GM21619 (cell line): ENCODE measurements around the gene CDH24.

Experiments used
- ATAC-seq: cut with Tn5 transposase; IDR thresholded peaks from one replicate; pipeline ENCODE4 v1.9.1; 2021; ENCODE audit not compliant: unreplicated experiment

Gene CDH24

DNA sequence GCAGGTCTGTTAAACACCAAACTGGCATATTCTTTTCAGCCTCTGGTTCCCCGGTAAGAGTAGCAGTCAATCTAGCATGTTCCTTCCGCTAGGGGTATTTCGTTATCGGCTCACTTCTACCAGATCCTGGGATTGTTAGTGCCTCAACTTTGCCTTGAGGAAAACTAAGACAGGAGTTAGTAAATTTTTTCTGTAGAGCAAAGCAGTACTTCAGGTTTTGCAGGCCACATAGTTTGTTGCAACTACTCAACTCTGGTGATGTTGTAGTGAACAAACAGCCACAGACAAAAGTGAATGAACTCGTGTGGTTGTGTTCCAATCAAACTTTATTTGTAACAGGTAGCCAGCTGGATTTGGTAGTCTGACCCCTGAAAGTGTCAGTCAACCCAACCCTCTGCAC is 6.3 kb upstream of the CDH24 start:
- no peak for ATAC-seq

DNA sequence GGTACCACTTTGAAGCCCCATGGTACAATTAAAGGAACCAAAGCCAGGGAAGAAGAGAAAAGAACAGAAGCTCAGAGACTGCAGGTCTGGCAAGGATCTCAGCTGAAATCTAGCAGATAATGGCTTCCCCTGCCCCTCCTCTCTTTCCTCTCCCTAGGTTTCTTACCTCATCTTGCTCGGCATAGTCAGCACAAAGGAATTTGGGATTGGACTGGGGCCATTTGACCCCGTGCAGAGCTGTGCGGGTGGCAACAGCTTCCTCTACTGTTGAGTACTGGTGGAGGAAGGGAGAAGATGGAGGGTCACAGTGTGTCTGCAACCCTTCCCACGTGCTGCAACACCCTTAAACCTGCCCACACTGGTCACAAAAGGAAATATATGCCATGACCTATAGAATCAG is 4.7 kb upstream of the CDH24 start:
- no peak for ATAC-seq

DNA sequence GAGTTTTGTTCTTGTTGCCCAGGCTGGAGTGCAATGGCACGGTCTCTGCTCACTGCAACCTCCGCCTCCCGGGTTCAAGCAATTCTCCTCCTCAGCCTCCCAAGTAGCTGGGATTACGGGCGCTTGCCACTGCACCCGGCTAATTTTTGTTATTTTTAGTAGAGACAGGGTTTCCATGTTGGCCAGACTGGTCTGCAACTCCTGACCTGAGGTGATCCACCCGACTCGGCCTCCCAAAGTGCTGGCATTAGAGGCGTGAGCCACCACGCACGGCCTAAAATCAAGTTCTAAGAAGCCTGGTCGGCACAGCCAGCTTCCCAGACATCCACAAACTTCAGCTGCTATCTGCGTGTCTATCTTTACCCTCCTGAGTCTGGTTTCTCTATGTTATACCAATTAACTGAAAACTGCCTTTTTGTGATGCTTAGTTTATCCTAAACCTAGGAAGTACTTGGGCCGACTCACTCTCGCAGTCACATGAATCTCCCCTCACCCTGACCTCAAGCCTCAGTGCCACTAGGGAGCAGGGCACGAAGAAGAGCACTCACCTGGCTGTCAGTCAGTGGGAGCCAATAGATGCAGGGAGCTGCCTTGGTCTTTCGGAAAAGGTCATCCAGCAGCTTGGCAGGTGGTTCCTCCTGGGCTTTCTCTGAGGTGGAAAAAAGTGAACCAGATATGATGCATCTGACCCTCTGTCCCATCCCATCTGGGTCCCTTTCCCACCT is 3.4 kb upstream of the CDH24 start:
- ATAC-seq, result no peak

DNA sequence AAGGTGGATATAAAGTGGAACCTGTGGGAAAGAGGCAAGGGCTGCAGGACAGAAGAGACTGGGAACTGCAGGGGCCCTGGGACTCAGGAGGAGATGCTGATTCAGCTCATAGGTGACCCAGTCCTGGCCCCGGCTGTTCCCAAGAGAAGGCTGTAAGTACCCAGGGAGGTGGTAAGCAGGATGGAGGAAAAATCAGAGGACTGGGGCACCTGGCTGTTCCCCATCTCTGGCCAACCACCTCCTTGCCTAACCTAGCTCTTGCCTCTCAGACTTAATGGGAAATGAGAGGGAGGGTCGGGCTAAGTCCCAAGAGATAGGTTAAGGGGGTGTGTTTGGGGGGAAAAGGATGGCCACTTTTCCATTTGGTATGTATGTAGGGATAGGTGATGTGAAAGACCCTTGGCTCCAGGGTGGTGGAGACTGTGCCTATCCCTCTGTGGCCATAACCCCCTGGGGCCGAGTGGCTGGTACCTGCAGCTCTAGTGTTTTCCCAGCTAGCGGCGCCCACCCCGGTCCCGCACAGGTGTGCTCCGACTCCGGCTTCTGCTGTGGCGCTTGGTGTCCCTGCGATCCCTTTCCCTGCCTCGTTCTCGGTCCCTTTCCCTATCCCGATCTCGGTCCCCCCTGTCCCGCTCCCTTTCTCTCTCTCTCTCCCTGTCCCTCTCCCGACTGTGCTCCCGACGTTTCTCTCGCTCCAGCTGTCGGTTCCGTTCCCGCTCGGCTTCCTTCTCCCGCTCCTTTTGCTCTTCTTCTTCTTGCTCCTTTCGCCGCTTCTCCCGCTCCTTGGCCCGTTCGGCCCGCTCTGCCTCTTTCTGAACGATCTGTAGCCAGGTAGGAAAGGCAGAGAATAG is 1.6 kb upstream of the CDH24 start:
- no peak for ATAC-seq

DNA sequence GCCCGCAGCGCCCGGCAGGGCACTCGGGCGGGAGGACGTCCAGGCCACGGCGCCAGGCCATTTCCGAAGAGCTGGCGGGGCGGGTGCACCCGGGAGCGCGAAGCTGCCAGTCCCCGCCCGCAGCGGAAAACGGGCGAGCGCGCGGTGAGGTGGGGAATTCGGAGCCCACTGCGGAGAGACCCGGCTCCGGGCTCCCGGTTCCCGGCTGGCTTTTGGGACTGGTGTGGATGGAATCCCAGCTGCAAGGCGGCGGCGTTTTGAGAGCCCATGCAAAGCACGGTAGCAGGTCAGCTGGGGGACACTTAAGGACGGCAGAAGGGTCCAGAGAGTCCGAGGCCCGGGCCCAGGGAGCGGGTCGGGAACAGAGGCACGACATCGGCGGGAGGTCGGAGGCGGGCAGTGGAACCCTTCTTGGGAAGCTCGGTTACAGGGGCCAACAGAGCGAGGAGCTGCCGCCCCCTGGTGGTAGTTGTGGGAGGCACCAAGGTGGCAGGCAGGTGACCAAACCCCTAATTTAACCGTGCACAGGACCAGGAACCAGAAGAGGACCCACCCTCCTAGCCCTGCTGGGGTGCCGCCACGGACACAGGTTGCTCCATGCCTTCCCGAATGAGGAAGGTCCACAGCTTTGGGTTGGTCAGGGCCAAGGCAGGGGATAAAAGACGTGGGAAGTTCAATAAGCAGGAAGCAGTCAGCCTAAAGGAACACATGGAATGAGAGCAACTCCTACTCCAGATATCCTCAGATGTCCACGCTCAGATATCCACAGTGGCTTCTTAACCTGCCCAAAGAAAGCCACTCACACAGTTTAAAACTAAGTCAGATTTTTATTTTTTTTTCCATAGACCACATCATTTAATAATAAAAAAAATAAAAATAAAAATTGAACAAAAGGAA is 685 bp upstream of the CDH24 start:
- ATAC-seq, result peak; percentile 56

DNA sequence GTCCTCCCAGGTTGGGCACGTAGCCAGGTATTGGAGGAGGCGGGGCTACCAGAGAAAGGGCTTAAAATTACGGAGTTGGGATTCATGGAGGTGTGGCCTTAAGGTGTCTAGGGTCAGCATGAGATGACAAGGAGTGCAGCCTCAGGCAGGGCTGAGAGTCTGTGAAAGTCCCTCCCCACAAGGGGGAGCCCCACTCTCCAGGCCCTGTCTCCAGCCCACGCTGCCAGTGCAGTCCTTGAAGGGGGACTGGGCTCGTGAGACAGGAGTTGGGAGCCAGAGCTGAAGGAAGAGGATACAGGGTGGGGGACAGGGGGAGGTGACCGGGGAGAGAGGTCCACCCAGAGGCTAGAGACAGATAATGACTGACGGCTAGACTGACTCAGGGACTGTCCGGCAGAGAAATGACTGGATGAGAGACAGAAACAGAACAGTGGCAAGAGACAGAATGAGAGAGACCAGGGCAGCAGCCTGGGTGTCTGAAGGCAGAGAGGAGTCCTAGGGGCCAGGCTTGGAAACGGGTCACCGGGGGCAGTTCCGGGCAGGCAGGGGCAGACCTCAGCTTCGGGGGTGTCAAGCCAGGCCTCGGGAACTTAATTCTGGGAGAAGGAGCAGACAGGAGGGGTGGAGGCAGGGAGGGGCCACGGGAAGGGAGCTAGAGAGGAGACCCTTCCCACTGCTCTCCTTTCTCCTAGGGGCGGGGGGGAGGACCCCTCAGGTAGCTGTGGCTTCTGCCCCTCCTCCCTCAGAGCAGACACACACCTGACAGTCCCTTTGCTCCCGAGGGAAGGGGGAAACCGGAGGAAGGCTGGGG is 970 bp downstream of the CDH24 start:
- ATAC-seq, result peak; percentile 54

DNA sequence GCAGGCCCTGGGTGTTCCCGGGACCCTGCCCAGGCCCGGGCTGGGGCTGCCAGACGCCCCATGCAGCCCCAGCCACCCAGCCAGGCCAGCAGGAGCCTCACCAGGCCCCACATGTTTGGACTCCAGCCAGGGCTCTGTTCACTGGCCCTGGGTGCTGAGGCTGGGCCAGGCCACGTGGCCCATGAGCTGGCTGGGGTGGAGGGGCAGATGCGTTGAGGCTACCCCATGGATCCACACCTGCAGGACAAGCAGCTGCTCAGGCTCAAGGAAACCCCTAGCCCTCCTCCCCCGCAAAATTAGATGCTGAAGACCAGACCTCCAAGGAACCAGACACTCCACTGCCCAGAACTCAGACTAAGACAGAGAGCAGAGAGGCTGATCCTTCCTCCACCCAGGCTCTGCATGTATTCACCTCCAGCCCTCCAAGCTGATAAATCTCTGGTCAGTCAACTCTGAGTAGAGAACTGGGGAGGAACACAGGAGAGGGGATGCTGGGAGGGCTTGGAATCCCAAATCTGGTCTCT is 1.6 kb downstream of the CDH24 start:
- ATAC-seq, result no peak

DNA sequence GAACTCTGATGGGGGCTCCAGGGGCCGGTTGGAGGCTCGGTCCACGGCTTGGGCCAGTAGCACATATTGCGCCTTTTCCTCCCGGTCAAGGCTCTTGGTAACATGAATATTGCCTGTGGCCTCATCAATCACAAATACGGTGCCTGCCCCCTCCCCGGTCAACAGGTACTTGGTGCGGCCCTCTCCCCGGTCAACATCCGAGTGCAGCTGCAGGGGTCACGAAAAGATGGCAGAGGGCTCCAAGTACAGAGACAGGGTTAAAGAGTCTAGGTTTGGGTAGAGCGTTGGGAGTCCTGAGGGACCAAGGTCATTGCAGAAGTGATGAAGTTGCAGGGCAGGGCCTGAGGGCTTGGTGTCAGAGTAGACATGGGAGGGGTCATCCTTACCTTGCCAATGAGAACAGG is 2.2 kb downstream of the CDH24 start:
- no peak for ATAC-seq

DNA sequence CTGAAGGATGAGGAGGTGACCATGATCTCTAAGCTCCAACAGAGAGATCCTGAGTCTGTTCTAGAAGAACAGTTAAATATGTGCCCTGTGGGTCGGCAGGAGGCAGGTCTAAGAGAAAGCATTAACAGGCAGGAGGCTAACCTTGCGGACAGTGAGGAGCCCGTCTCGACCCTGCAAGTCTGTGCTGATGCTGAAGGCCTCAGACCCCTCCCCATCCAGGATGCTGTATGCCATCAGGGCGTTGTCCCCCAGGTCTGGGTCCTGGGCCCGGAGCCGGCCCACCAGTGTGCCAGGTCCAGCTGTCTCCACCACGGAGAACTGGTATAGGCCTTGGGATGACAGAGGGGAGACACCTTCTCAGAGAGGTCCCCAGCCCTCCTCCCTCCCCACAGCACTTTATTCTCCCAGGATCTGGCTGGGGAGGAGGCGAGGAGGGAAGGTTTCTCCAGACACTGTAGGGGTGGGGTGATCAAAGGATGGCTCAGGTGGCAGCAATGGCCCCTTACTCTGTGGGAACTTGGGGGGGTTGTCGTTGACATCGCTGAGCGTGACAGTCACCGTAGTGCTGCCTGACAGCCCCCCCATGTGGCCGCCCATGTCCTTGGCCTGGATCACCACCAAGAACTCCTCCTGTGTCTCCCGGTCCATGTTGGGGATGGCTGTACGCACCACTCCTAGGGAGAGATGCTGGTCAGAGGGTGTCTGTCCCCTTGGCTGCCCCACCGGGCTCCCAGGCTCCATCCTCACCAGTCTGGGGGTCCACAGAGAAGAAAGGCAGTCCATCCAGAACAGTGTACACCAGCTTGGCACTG is 3.1 kb downstream of the CDH24 start:
- ATAC-seq, result no peak

DNA sequence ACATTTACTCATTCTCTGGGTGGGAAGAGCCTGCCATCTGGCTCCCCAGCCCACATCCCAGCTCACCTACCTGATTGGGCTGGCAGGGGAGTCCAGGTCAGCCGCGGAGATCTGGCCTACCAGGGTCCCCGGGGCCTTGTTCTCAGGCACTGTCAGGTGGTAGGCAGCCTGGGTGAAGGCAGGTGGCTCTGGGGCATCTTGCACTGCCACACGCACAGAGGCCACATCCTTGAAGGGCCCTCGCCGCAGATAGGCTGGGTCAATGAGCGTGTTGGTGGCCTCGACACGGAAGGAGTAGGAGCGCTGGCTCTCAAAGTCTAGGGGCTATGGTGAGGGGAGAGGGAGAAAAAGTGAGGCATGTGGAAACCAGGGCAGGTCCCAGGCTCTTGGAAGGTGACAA is 3.9 kb downstream of the CDH24 start:
- no peak for ATAC-seq

DNA sequence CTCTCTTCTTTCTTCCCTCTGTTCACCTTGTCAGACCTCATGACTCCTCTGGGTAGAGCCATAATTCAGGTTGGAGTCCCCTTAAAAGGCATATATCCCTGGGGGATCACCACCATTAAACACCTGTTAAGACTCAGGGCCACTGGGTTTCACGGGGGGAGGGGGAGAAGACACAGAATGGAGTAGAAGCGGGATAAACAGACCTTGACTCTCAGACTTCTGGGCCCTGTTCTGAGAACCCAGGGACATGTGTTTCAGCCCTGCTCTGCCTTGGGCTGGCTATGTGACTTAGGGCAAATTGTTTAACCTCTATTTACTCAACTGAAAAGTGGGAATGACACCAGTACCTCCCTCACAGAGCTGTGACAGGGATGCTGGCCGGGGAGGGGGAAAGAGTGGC is 4.6 kb downstream of the CDH24 start:
- no peak for ATAC-seq

DNA sequence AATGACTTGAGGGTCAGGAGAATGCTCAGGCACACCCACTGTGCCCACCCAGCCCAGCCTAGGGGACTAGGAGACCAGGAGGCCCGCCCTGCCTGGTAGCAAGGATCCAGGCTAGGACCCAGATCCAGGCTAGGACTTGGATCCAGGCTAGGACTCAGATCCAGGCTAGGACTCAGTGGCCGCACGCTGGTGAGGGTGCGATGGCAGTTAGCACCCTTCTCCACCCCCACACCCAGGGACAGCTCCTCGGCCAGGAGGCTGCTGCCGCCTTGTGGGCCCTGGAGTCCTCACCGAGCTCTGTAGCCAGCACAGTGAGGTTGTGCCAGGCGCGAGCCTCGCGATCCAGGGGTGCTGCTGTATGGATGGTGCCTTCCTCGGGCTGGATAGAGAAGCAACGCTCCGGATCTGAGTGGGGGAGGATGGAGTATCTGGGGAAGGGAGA is 5.1 kb downstream of the CDH24 start:
- ATAC-seq, result no peak

DNA sequence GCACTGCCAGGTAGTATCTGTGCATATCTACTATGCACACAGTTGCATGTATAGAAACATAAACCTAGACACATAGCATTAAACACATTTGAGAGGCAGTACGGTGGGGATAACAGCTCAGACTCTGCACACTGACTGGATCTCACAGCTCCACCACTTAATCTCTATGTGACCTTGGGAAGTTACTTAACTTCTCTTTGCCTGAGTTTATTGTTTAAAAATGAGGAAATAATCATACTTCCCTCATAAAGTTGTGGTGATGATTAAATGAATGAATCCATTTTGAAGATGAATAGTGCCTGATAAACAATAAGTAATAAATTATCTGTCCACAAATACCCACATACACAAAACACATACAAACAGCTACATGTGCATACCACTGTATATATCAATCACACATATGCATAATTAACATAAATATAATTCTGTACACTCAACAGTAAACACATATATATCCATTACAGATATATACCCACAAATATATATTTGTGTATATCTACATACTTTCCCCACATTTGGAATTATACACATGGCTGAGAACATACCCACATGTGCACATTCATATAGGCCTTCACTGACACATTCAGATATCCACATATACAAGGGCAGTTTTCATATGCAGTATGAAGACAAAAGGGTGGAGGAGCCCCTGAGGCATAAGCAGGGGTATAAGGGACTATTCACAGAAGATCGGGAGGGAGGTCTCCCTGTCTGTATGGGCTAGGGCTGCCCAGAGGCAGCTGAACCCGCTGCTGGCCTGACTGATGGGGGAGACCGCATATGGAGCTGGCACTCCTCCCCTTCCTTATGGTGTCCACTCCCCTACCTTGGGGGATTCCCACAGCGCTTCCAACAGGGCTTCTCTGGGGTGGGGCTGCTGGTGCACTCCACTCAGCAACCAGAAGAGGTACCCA is 5.9 kb downstream of the CDH24 start:
- ATAC-seq, result no peak

DNA sequence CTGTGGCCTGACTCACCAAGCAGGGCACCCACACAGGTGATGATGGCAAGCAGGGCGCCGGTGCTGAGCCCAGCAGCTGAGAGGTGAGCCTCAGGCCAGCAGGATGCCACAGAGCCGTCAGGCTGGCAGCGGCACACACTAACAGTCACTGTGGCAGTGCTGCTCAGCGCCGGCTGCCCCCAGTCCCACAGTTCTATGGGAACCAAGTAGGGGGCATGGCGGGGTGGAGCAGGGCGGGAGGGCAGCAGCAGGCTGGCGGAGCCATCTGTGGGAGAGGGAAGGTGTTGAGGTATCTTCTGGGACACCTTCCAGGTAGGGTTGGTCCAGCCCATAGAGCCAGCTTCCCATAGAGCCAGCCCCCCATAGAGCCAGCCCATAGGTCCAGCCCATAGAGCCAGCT is 8.3 kb downstream of the CDH24 start:
- ATAC-seq, result no peak

DNA sequence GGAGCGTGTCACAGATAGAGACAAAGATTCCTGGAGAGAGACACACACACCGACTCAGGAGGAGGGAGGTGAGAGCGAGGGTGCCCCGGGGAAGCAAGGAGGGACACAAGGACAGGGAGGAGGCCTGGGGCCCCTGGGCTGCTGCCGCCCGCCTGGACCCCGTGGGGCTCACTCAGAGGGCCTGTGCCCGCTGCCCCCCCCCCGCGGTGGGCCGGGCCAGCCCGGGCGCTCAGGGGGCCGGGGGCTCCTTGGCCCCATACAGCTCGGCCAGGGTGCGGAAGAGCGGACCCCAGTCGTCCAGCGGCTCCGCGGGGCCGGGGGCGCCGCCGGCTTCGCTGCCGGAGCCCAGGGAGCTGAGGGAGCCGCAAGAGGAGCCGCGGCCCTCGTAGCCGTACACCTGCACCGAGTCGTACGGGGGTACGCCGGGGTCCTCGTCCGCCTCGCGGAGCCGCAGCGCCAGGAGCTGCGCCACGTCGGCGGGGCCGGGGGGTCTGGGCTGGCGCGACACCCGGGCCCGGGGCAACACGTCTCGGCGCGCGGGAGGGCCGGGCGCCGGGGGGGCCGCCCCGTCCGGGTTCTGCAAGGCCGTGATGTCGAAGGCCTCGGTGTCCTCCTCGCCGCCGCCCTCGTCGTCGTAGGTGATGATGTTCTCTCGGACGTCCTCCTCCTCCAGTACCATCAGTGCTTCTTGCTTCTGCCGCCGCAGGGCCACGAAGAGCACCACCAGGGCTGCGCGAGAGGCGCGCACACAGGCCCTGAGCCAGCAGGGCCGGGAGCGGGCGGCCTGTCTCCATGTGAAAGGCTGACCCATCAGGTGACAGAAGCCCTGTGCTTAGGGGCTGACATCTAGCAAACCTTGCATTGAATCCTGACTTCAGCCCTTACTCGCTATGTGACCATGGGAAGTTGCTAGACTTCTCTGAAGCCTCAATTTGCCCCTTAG is 9.3 kb downstream of the CDH24 start:
- no peak for ATAC-seq

DNA sequence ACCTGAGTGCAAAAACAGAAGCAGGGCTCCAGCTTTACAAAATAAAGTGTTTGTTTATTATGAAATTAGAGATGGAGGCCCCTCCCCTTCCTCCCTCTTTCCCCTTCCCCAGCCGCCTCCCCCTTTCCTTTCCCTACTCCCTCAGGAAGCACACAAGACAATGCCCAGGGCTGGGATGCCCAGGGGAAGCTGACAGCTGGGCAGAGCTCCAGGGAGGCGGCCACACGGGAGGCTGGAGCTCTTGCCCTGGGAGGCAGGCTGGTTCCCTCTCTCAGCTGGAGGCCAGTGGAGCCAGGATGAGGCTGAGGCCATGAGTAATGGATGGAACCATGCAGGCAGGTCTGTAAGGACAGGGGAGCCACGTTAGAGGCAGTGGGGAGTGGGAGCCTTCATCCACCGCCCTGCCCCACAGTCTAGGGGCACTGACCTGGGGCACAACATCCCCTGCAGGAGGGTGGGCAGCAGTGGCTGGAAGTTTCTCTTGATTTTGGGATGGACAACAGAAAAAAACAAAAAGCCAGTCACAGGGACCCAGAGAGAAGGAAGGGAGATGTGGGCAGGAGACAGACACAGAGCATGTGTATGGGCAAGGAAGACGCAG is 10.2 kb downstream of the CDH24 start:
- no peak for ATAC-seq
